LNCaP clone FGC (cell line): ENCODE results near the gene SEBOX.

Experiments
- DNase-seq: peaks from one replicate; pipeline ENCODE4 v3.0.0-alpha.2; 2011; ENCODE audit warnings: low read depth
- H3K4me3 ChIP-seq: 2 replicates; pipeline ENCODE4 v1.5.1; 2011; ENCODE audit warnings: mild to moderate bottlenecking, low read depth, low read length, control low read depth
- TF ChIP-seq, protein P1 (sequence below): IDR thresholded peaks from 2 replicates; pipeline ENCODE4 v1.5.1; 2012; ENCODE audit warnings: mild to moderate bottlenecking; ENCODE audit not compliant: control insufficient read depth, insufficient read depth; ENCODE audit errors: extremely low read depth

SEBOX gene

DNA sequence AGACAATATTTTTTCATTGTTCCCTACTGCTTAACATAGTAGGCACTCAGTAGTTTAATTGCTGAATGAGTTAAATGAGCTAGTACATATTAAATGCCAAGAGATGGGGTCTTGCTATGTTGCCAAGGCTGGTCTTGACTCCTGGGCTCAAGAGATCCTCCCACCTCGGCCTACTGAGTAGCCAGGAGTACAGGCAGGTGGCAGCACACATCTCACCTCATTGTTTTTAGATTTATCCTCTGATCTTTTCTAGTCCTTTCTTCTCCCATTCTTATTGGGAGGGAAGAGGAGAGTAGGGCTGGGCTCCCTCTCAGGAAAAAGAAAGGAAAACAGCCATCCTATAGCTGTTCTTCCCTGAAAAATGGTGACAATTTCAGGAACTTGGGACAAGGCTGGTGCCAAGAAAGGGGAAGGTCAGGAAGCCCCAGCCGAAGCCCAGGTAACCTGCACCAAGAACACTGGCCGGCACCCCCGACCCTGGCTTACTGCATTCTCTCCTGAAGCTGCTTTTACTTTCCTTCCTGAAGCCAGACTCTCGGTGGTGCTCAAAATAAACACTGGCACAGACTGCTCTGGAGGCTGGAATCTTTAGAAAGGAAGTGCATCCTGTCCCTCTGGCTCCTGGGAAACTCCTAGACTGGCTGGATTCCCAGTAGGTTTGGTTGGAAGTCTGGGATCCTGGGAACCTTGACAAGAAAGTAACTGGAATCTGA, 26.8 kb downstream of the SEBOX start:
- H3K4me3 ChIP-seq: no peak overlapping the region
- TF ChIP-seq, protein P1, sequence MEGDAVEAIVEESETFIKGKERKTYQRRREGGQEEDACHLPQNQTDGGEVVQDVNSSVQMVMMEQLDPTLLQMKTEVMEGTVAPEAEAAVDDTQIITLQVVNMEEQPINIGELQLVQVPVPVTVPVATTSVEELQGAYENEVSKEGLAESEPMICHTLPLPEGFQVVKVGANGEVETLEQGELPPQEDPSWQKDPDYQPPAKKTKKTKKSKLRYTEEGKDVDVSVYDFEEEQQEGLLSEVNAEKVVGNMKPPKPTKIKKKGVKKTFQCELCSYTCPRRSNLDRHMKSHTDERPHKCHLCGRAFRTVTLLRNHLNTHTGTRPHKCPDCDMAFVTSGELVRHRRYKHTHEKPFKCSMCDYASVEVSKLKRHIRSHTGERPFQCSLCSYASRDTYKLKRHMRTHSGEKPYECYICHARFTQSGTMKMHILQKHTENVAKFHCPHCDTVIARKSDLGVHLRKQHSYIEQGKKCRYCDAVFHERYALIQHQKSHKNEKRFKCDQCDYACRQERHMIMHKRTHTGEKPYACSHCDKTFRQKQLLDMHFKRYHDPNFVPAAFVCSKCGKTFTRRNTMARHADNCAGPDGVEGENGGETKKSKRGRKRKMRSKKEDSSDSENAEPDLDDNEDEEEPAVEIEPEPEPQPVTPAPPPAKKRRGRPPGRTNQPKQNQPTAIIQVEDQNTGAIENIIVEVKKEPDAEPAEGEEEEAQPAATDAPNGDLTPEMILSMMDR: no peak
- no peak for DNase-seq

DNA sequence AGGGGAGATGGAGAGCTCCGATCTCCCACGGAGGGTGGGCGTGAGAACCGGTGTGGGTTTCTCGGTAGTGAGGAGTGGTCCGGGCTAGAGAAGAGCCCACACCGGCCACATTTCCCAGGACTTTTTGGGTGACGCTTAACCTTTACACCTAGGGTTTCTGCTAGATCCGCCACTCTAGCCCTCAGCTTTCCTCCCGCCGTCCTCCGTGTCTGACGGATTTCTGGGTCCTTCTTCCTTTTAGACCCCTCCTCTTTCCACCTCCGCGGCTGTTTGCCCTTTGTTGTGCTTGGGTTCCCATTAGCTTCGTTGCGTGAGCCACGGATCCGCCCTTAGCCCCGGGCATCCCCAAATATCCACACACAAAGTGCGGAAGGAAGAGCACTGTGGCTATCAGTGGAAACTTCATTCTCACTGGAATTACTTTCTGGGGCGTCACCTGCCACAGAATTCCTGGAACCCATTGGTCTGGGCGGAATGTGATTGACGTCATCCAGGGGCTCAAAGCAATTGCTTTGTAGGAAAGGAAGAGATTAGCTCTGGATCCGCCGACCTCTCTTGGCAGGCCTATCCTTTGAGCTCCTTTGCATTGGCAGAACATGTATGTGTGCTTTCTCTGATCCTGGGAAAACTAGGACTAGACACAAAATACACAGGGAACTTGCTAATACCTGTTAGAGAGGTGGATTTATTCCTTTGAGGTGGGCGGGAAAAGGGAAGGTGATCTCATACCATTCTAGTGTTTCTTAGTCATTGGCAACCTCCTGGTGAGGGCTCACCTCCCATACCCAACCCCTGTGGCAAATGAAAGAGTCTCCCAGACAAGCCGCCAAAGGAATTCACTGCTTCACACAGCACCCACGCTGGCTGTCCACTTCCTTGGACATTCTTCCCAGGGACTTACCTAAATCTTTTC, 28.8 kb downstream of the SEBOX start:
- peak overlapping the region; percentile 96 for H3K4me3 ChIP-seq
- DNase-seq: peak; percentile 59
- TF ChIP-seq, protein P1: no peak

DNA sequence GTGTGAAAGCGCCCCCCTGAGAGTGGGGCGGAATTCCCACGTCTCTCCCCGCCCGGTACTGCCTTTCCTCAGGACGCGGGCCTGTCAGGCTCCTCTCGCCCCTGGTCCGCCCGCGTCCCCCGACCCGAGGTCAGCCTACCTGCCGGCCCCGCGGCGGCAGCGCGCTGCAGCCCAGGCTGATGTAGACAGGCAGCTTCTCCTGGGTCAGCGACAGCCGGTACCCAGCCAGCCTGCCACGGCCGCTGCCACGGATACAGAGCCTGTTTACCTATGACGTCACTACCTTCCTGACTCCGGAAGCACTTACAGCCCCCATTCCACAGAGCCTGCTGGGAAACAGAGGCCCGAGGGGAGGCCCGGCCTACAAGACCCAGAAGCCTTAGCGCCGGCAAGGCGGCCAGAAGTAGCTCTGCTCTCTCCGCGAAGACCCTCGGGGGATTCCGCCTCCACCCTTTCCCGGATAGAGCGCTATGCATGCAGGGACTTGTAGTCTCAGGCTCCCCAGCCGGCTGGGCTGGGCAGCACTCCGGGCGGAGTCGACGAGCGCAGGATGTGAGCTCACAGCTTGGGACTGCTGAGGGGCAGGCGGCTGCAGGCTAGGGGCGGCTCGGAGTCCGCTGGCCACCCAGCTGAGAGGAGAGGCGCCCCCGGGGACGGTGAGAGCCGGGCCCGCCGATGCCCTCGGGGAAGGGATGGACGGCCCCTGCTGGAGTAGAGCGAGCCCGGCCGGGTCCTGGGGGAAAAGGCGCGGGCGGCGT, 29.6 kb downstream of the SEBOX start, which contains the start of the genes IFT20 and TNFAIP1:
Gene IFT20, minus strand, starts transcription at position 272 of the 758 bp plus-strand sequence. CDS start 3,487 bp downstream, outside the sequence.
Gene TNFAIP1, plus strand, starts transcription at position 561 of the 758 bp plus-strand sequence. CDS start 3,761 bp downstream, outside the sequence.
- H3K4me3 ChIP-seq: peak within 1 kb of the TSS; percentile 96
- peak; percentile 99 for DNase-seq
- TF ChIP-seq, protein P1: 0 out of 2 replicates have a peak, but pooled peaks have one; percentile 14

DNA sequence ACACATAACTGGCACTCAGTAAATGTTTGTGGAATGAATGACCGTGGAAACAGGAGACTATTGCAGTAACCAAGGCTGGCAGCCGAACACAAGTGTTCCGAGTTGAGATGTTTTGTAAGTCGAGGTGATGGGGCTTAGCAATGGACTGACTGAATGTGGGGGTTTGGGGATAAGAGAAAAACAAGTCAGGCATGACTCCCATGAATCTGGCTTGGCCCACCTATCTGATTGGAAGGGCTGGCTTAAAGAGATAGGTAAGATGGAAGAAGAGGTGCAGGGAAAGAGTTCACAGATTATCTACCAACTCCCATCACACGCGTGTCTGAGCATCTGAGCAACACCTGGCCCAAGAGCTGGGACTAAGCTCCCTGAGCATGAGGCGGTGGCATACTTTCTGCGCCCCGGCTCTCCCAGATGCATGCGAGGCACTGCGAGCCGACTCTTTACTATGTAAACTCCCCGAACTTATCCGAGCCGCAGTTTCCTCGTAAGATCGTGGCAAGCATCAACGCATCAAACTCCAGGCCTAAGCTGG, 30.3 kb downstream of the SEBOX start:
- peak overlapping the region; percentile 96 for H3K4me3 ChIP-seq
- TF ChIP-seq, protein P1: no peak
- no peak for DNase-seq

DNA sequence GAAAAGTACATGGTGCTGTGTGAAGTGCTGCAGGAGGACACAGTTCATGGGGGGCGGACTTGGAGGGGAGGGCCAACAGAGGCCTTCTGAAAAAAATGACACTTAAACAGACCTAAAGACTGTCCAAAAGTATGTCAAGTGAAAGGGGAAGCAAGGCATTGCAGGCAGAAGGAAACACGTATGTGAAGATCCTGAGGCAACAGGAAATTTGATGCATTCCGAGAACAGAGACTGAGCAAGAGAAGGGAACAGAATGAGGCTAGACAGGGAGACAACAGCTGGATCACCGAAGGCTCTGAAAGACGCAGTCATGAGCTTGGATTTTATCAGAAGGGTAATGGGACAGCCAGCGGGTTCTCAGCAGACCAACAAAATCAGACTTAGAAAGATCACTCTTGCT, 30.8 kb downstream of the SEBOX start:
- peak overlapping the region; percentile 96 for H3K4me3 ChIP-seq
- TF ChIP-seq, protein P1: no peak
- DNase-seq: no peak

DNA sequence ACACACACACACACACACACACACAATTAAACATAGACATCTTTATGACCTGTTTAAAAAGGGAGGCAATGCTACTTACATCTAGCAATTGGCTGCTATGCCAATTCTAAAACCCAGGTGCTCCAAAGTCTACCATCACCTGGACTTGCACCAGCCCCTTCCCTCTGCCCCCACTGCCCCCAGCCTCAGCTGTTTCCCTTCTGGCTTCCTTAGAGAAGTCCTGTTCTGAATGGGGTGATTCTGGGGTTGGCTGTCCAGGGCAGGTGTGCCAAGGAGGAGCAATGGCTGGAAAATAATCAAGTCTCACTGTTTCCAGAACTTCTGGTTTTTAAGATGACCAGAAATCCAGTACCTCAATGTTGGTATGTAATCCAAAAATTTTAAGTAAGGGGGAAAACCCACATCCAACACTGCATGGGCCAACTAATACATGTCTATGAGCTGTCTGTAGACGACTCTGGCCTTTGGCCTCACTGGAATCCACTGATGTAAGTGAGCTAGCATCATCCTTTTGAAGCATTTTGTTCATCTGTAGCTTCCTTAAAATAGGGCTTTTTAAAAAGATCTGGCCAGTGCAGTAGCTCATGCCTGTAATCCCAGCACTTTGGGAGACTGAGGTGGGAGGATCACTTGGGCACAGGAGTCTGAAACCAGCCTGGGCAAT, 31.8 kb downstream of the SEBOX start:
- TF ChIP-seq, protein P1: no peak
- DNase-seq: no peak
- no peak overlapping the region for H3K4me3 ChIP-seq
